OCI-LY3 (cell line): ENCODE results near the gene OAT.

ENCODE experiments used
- H2AFZ ChIP-seq: fragments of 200-600, 300-600 bp; shearing (Covaris generic); 2 replicates; pipeline ENCODE4 v1.6.0; 2014; ENCODE audit warnings: antibody characterized with exemption, low read depth, low read length
- H3K27ac ChIP-seq: fragments of 200-600, 300-600 bp; sonication (generic); 2 replicates; pipeline ENCODE4 v1.5.1; 2014; ENCODE audit warnings: mild to moderate bottlenecking, low read length, moderate library complexity, mixed read lengths
- H3K27me3 ChIP-seq: fragments of 200-600, 300-600 bp; sonication (generic); 2 replicates; pipeline ENCODE4 v1.6.1; 2014; ENCODE audit warnings: low read depth, low read length, mixed read lengths
- H3K36me3 ChIP-seq: fragments of 200-600, 300-600 bp; sonication (generic); replicated peaks from 2 replicates; pipeline ENCODE3; 2014; ENCODE audit warnings: low read depth, low read length, mixed read lengths
- H3K4me1 ChIP-seq: fragments of 300-600, 200-600 bp; sonication (generic); 2 replicates; pipeline ENCODE4 v1.6.1; 2014; ENCODE audit warnings: low read length, mixed read lengths
- H3K4me2 ChIP-seq: fragments of 200-600, 300-600 bp; sonication (generic); 2 replicates; pipeline ENCODE4 v1.6.1; 2014; ENCODE audit warnings: low read length, mixed read lengths
- H3K4me3 ChIP-seq: fragments of 300-600, 200-600 bp; sonication (generic); 2 replicates; pipeline ENCODE4 v1.5.1; 2014; ENCODE audit warnings: antibody characterized with exemption, mild to moderate bottlenecking, low read length, moderate library complexity
- H3K79me2 ChIP-seq: fragments of 300-600, 200-600 bp; shearing (Covaris generic); 2 replicates; pipeline ENCODE4 v1.6.1; 2014; ENCODE audit warnings: mild to moderate bottlenecking, low read length, mixed read lengths
- H3K9ac ChIP-seq: fragments of 300-600, 200-600 bp; shearing (Covaris generic); 2 replicates; pipeline ENCODE4 v1.6.0; 2014; ENCODE audit warnings: mild to moderate bottlenecking, low read length, moderate library complexity
- H3K9me3 ChIP-seq: fragments of 200-600, 300-600 bp; shearing (Covaris generic); 2 replicates; pipeline ENCODE4 v1.6.1; 2014; ENCODE audit warnings: low read length, mixed read lengths; ENCODE audit not compliant: insufficient read depth
- H4K20me1 ChIP-seq: fragments of 200-600, 300-600 bp; sonication (generic); 2 replicates; pipeline ENCODE4 v1.6.1; 2016; ENCODE audit warnings: low read length, mixed read lengths; ENCODE audit not compliant: insufficient read depth
- EZH2phosphoT487 ChIP-seq: fragments of 200-600 bp; shearing (Covaris generic); IDR thresholded peaks from 2 replicates; pipeline ENCODE4 v1.6.1; 2018; ENCODE audit warnings: antibody characterized with exemption, mixed run types, low read depth
- TF ChIP-seq, protein P1 (sequence below): fragments of 200-600, 300-600 bp; sonication (generic); IDR thresholded peaks from 2 replicates; pipeline ENCODE4 v1.5.1; 2014; ENCODE audit warnings: antibody characterized with exemption, low read length, low read depth

OAT gene

DNA sequence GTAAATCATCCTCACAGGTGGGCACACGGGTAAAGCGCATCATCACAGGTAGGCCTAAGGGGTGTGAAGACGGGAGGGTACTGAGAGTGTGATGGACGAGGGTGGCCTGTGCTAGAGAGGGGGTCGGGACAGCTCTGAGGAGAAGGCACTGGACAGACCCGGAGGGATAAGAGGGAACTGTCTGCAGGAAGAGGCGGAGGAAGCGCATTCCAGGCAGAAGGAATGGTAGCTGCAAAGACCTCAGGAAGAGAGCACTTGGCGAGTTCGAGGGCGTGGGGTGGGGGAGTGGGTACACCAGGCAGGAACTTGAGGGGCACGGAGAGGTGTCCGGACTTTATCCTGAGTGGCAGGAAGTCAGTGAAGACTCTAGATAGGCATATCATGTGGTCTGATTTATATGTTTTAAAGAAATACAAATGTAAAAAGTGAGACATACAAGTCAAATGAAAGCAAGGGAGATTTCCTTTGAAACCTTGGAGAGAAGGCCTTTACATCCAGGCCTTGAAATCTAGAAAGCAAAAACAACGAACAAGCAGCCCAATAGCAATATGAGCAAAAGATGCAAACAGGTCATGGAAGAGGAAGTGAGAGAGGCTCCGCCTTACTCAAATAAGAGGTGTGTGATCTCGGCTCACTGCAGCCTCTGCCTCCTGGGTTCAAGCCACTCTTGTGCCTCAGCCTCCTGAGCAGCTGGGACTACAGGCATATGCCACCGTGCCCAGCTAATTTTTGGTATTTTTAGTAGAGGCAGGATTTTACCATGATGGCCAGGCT is 46.5 kb upstream of the OAT start:
- Histone ChIP-seq H3K4me2 (peak overlapping the region; percentile 60), H2AFZ (no peak overlapping the region), H3K4me3 (no peak overlapping the region), H3K36me3 (no peaks in the 10 kb centered on the region), H3K9me3 (no peaks in the 10 kb centered on the region), H3K4me1 (peaks cover 13% of the 10 kb centered on the region), H4K20me1 (no peaks in the 10 kb centered on the region), H3K9ac (no peak overlapping the region), H3K27me3 (no peaks in the 10 kb centered on the region), H3K27ac (0 out of 2 replicates have a peak overlapping the region, but pooled peaks have one; percentile 19), H3K79me2 (no peaks in the 10 kb centered on the region)
- no peak for TF ChIP-seq EZH2phosphoT487
- TF ChIP-seq, protein P1, sequence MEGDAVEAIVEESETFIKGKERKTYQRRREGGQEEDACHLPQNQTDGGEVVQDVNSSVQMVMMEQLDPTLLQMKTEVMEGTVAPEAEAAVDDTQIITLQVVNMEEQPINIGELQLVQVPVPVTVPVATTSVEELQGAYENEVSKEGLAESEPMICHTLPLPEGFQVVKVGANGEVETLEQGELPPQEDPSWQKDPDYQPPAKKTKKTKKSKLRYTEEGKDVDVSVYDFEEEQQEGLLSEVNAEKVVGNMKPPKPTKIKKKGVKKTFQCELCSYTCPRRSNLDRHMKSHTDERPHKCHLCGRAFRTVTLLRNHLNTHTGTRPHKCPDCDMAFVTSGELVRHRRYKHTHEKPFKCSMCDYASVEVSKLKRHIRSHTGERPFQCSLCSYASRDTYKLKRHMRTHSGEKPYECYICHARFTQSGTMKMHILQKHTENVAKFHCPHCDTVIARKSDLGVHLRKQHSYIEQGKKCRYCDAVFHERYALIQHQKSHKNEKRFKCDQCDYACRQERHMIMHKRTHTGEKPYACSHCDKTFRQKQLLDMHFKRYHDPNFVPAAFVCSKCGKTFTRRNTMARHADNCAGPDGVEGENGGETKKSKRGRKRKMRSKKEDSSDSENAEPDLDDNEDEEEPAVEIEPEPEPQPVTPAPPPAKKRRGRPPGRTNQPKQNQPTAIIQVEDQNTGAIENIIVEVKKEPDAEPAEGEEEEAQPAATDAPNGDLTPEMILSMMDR = no peak

DNA sequence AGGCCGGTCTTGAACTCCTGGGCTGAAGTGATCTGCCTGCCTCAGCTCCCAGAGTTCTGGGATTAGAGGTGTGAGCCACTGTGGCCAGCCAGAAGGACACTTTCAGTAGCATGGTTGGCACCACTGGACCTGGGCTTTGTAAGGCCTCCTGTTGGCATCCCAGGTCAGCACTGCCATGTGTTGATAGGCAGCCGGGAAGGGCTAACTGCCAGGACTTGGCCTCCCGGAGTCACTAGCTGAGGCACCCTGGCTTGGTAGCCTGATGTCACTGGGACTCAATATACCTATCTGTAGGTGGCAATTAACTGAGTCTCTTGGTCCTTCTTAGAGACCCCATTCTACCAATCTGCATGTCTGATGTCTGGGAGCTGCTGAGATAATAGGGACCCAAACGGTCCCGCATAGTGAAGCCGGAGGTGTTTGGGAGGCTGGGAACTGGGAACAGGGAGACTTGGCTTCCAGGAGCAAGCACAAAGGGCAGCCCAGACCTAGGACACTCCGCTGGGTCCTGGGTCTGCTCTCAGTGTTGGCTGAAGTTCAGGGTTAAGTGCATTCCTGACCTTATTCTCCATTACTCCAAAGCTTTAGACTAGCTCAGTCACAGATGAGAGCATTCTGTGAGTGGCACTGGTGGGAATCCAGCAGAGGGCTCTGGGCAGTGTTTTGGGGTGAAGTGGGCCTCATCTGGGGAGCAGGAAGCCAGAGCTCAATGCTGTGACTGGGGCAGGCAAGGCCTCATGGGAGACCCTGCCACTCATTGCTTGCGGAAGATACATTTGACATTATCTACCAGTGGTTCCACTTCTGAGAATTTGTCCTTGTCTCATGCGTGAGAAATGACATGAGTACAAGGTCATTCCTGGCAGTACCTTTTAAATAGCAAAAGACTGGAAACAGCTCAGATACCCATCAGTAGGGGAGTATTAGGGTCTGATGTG is 45.6 kb upstream of the OAT start:
- no peaks in the 10 kb centered on the region for H3K9me3 ChIP-seq
- no peaks in the 10 kb centered on the region for H3K36me3 ChIP-seq
- H3K27me3 ChIP-seq = no peaks in the 10 kb centered on the region
- peaks cover 13% of the 10 kb centered on the region for H3K4me1 ChIP-seq
- no peak overlapping the region for H2AFZ ChIP-seq
- H3K9ac ChIP-seq = no peak overlapping the region
- H3K79me2 ChIP-seq = no peaks in the 10 kb centered on the region
- H3K27ac ChIP-seq = no peak overlapping the region
- H4K20me1 ChIP-seq = no peaks in the 10 kb centered on the region
- no peak for TF ChIP-seq EZH2phosphoT487
- H3K4me2 ChIP-seq = no peak overlapping the region
- H3K4me3 ChIP-seq = no peak overlapping the region

DNA sequence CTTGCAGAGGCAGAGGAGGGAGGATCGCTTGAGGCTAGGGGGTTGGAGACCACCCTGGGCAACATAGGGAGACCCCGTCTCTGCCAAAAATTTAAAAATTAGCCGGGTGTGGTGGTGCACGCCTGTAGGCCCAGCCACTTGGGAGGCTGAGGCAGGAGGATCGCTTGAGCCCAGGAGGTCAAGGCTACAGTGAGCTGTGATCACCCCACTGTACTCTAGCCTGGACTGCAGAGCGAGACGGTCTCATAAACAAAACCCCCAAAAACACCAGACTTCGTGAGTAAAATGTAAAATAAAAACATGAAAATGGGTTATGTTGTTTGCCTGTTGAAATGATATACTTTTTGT is 43.6 kb upstream of the OAT start:
- no peaks in the 10 kb centered on the region for H3K79me2 ChIP-seq
- H3K9me3 ChIP-seq = no peaks in the 10 kb centered on the region
- H3K27ac ChIP-seq = no peak overlapping the region
- peak overlapping the region; percentile 84 for H3K4me2 ChIP-seq
- peak overlapping the region; percentile 94 for H3K4me3 ChIP-seq
- no peaks in the 10 kb centered on the region for H3K27me3 ChIP-seq
- peaks cover 13% of the 10 kb centered on the region for H3K4me1 ChIP-seq
- H2AFZ ChIP-seq = peak overlapping the region; percentile 94; the same call in 1 of the 2 replicates
- H3K36me3 ChIP-seq = no peaks in the 10 kb centered on the region
- no peaks in the 10 kb centered on the region for H4K20me1 ChIP-seq
- TF ChIP-seq EZH2phosphoT487 = no peak
- peak overlapping the region; percentile 60; the same call in 1 of the 2 replicates for H3K9ac ChIP-seq

DNA sequence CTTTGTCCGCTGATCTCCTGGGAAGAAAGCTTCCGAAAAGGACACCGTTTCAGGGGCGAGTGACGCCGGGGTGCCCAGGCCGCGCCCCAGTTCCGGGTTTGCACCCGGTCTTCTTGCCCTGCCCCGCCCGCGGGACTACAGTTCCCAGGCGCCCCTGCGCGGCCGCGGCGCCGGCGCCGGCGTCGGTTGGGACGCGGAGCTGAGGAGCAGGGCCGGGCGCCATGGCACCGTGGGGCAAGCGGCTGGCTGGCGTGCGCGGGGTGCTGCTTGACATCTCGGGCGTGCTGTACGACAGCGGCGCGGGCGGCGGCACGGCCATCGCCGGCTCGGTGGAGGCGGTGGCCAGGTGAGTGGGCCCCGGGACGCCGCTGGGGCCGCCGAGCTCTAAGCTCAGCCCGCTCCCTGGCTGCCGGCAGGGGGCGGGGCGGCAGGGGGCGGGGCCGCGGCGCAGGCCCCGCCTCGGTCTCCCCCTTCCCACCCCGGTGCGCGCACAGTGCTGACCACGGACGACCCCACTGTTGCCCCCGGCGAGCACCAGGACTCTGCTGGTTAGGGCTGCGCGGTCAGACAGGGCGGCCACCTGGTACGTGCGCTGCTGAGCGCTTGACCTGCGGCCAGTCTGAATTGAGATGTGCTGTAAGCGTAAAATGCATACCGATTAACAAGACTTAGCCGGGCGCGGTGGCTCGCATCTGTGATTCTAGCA is 43.1 kb upstream of the OAT start, which contains the start of gene LHPP:
TSS of gene LHPP (plus strand) at position 182 of the 706 bp plus-strand sequence. CDS start at position 222, 40 bp downstream.
- Histone ChIP-seq H3K4me1 (peaks cover 13% of the 10 kb centered on the region), H3K79me2 (no peaks in the 10 kb centered on the region), H4K20me1 (no peaks in the 10 kb centered on the region), H3K9ac (peak within 1 kb of the TSS; percentile 60), H3K9me3 (no peaks in the 10 kb centered on the region), H3K4me3 (peak within 1 kb of the TSS; percentile 94), H3K27ac (no peak within 1 kb of the TSS), H2AFZ (peak within 1 kb of the TSS; percentile 99), H3K36me3 (no peaks in the 10 kb centered on the region), H3K4me2 (peak within 1 kb of the TSS; percentile 84), H3K27me3 (no peaks in the 10 kb centered on the region; the same call in 1 of the 2 replicates)
- TF ChIP-seq, protein P1 = no peak
- no peak for TF ChIP-seq EZH2phosphoT487
